ENCODE data around the gene KLHL29.
A peak's percentile ranks its signal among the peaks of the same experiment; 100 is the strongest.

Gene KLHL29

DNA sequence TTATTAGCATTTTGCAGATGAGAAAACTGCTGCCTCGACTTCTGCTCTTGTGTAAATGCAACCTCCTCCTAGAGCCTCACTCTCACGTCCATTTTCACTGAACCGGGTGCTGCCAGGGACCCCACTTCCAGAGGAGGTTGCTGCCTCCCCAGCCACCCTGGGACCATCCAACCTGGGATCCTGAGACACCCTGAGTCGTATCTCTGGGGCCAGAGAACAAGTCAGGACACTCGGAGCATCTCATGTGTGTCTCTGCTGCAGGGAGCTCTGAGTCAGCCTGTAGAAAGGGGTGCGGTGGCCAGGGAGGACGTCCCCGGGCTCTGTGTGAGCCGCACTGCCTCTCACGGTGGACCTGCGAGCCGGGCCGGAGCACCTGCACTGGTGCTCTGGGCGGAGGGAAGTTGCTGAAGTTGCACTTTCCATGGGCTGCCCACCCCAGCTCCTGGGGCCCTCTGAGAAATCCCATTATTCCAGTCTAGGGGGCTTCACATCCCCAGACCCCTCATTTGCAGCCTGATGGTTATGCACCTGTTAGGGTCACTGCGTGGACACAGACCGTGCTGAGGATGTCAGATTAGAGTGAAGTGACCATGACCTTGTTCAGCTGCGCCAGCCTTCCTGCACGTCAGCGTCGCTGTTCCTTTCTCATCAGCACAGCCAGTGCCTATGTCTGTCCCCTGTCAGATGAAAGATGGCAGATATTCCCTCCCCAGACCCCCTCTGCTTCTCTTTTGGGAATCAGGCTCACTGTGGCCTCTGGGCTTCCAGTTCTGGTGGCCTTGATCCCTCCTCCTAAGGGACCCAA is 230.4 kb downstream of the KLHL29 start:
- Histone ChIP-seq H3K4me2 (ENCODE audit: low read depth, low read length, poor library complexity, severe bottlenecking) (peak overlapping the region; percentile 74), H4K20me1 (ENCODE audit: insufficient read depth, low read length, poor library complexity, severe bottlenecking) (no peaks in the 10 kb centered on the region), H3K79me2 (ENCODE audit: insufficient read depth, low read length) (no peaks in the 10 kb centered on the region), H3K4me1 (ENCODE audit: insufficient read depth, low read length, poor library complexity, severe bottlenecking) (peaks cover 28% of the 10 kb centered on the region), H3K9ac (ENCODE audit: low read depth, low read length, poor library complexity, severe bottlenecking) (no peak overlapping the region), H3K27me3 (ENCODE audit: insufficient read depth, low read length, poor library complexity, severe bottlenecking) (peaks cover 11% of the 10 kb centered on the region), H3K9me2 (replicated peaks; ENCODE audit: low read depth, low read length) (no peaks in the 10 kb centered on the region), H3K36me3 (ENCODE audit: insufficient read depth, low read length) (no peaks in the 10 kb centered on the region), H2AFZ (ENCODE audit: low read length) (no peak overlapping the region; the same call in 1 of the 2 replicates), H3K9me3 (ENCODE audit: insufficient read depth, low read depth, low read length) (peaks cover 10% of the 10 kb centered on the region; the same call in 1 of the 2 replicates), H3F3A (ENCODE audit: low read depth) (no peaks in the 10 kb centered on the region), H3K4me3 (ENCODE audit: low read length, poor library complexity, severe bottlenecking) (peak overlapping the region; percentile 51)
- TF ChIP-seq EZH2phosphoT487 (IDR thresholded peaks at IDR 0.05; ENCODE audit: borderline replicate concordance) (no peak), CTCF (conservative IDR thresholded peaks at IDR 0.05; ENCODE audit: low read length) (no peak)

GRCh38 chr2:23616630-23617029 is 231.7 kb downstream of the KLHL29 start:
- H3K79me2 ChIP-seq (ENCODE audit: insufficient read depth, low read length): no peaks in the 10 kb centered on the region
- peaks cover 11% of the 10 kb centered on the region for H3K27me3 ChIP-seq (ENCODE audit: insufficient read depth, low read length, poor library complexity, severe bottlenecking)
- no peaks in the 10 kb centered on the region for H3K36me3 ChIP-seq (ENCODE audit: insufficient read depth, low read length)
- H4K20me1 ChIP-seq (ENCODE audit: insufficient read depth, low read length, poor library complexity, severe bottlenecking): no peaks in the 10 kb centered on the region
- H3K4me1 ChIP-seq (ENCODE audit: insufficient read depth, low read length, poor library complexity, severe bottlenecking): peaks cover 28% of the 10 kb centered on the region
- no peak for TF ChIP-seq EZH2phosphoT487 (IDR thresholded peaks at IDR 0.05; ENCODE audit: borderline replicate concordance)
- TF ChIP-seq CTCF (conservative IDR thresholded peaks at IDR 0.05; ENCODE audit: low read length): no peak
- no peaks in the 10 kb centered on the region for H3K9me2 ChIP-seq (replicated peaks; ENCODE audit: low read depth, low read length)
- no peak overlapping the region for H3K9ac ChIP-seq (ENCODE audit: low read depth, low read length, poor library complexity, severe bottlenecking)
- peaks cover 7% of the 10 kb centered on the region; the same call in 1 of the 2 replicates for H3K9me3 ChIP-seq (ENCODE audit: insufficient read depth, low read depth, low read length)
- H2AFZ ChIP-seq (ENCODE audit: low read length): no peak overlapping the region
- no peak overlapping the region for H3K4me3 ChIP-seq (ENCODE audit: low read length, poor library complexity, severe bottlenecking)
- H3K4me2 ChIP-seq (ENCODE audit: low read depth, low read length, poor library complexity, severe bottlenecking): no peak overlapping the region
- no peaks in the 10 kb centered on the region for H3F3A ChIP-seq (ENCODE audit: low read depth)

DNA sequence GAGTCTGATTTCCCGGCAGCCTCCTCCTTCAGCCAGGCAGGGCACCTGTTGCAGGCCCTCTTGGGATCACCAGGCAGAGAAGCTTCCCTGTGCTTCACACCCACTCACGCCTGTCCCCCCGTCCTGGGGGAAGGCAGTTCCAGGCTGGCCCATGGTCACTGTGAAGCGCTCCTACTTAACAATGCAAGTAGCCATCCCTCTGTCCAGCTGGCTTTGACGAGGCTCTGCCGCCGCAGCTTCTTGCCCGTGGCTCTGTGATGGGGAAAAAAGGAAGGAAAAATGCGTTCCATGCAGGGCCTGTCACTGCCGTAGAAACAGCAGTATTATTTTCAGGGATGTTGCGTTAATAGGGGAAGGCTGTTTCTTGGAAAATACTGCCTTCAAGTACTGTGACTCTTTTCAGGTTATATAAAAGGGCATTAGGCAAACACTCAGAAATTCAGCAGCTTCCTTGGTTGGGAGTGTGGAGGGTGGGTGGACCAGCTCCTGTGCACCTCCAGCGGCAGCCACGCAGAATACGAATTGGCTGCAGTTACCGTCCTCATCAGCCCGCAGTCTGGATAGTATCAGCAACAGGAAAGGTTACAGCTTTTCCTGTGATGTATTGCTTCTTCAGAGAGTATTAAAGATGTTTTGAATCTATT is 232.3 kb downstream of the KLHL29 start:
- no peak overlapping the region for H3K4me2 ChIP-seq (ENCODE audit: low read depth, low read length, poor library complexity, severe bottlenecking)
- H3F3A ChIP-seq (ENCODE audit: low read depth): no peaks in the 10 kb centered on the region
- no peaks in the 10 kb centered on the region for H3K9me2 ChIP-seq (replicated peaks; ENCODE audit: low read depth, low read length)
- H4K20me1 ChIP-seq (ENCODE audit: insufficient read depth, low read length, poor library complexity, severe bottlenecking): no peaks in the 10 kb centered on the region
- TF ChIP-seq EZH2phosphoT487 (IDR thresholded peaks at IDR 0.05; ENCODE audit: borderline replicate concordance) (no peak), CTCF (conservative IDR thresholded peaks at IDR 0.05; ENCODE audit: low read length) (no peak)
- no peaks in the 10 kb centered on the region for H3K79me2 ChIP-seq (ENCODE audit: insufficient read depth, low read length)
- no peaks in the 10 kb centered on the region for H3K9me3 ChIP-seq (ENCODE audit: insufficient read depth, low read depth, low read length)
- H3K27me3 ChIP-seq (ENCODE audit: insufficient read depth, low read length, poor library complexity, severe bottlenecking): peaks cover 11% of the 10 kb centered on the region
- H2AFZ ChIP-seq (ENCODE audit: low read length): no peak overlapping the region
- no peak overlapping the region for H3K4me3 ChIP-seq (ENCODE audit: low read length, poor library complexity, severe bottlenecking)
- peaks cover 28% of the 10 kb centered on the region for H3K4me1 ChIP-seq (ENCODE audit: insufficient read depth, low read length, poor library complexity, severe bottlenecking)
- no peaks in the 10 kb centered on the region for H3K36me3 ChIP-seq (ENCODE audit: insufficient read depth, low read length)
- no peak overlapping the region for H3K9ac ChIP-seq (ENCODE audit: low read depth, low read length, poor library complexity, severe bottlenecking)

Data from Loucy (cell line).